Amniotic stem cell (primary cell): ENCODE measurements around the gene EDAR.

Experiments used
- DNase-seq: peaks from one replicate; lab custom pipeline; 2025; lab: John Stamatoyannopoulos, UW

The EDAR gene

DNA sequence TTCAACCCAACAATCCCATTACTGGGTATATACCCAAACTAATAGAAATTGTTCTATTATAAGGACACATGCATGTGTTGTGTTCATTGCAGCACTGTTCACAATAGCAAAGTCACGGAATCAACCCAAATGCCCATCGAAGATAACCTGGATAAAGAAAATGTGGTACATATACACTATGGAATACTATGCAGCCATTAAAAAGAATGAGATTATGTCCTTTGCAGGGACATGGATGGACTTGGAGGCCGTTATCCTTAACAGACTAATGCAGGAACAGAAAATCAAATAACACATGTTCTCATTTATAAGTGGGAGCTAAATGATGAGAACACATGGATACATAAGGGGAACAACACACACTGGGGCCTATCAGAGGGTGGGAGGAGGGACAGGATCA is 136.6 kb downstream of the EDAR start:
- DNase-seq = no peak

GRCh38 chr2:108847000-108847399 is 142.0 kb downstream of the EDAR start:
- DNase-seq = no peak

- DNase-seq = no peak
Observed at GRCh38 chr2:108845923-108846322, 143.1 kb downstream of the EDAR start.
